HL-60 (cell line): ENCODE measurements around the gene GLRX2.
A peak's percentile ranks its signal among the peaks of the same experiment; 100 is the strongest.

ENCODE experiments used
- DNase-seq, 2 experiments: peaks; one replicate each; pipeline ENCODE4 v3.0.0-alpha.2; 2010 to 2020; ENCODE audit warnings: low read depth in 1 of 2, low spot score in 1 of 2
- H3K27ac ChIP-seq: fragments of 250-450 bp; sonication (Bioruptor Pico); replicated peaks from 2 replicates; pipeline ENCODE4 v1.5.1; 2020; ENCODE audit warnings: mild to moderate bottlenecking, moderate library complexity
- H3K27me3 ChIP-seq: fragments of 250-450 bp; sonication (Bioruptor Pico); 2 replicates; pipeline ENCODE4 v1.5.1; 2021; ENCODE audit warnings: mild to moderate bottlenecking, moderate library complexity; ENCODE audit not compliant: insufficient read depth, poor library complexity, severe bottlenecking
- H3K4me3 ChIP-seq: replicated peaks from 2 replicates; pipeline ENCODE4 v1.5.1; 2011; ENCODE audit warnings: mild to moderate bottlenecking, control low read depth, low read length; ENCODE audit not compliant: insufficient read depth
- CTCF ChIP-seq: IDR thresholded peaks from one replicate; pipeline ENCODE4 v1.5.1; 2011; ENCODE audit warnings: low read length, control low read depth, inconsistent platforms; ENCODE audit not compliant: insufficient read depth
- GABPA ChIP-seq: IDR thresholded peaks from 2 replicates; pipeline ENCODE4 v1.6.1; 2012; ENCODE audit warnings: low read depth
- POLR2AphosphoS5 ChIP-seq: IDR thresholded peaks from 2 replicates; pipeline ENCODE4 v1.6.1; 2012; ENCODE audit warnings: low read depth
- SPI1 ChIP-seq: IDR thresholded peaks from 2 replicates; pipeline ENCODE4 v1.6.1; 2012; ENCODE audit warnings: low read depth, mild to moderate bottlenecking, borderline replicate concordance
- TF ChIP-seq, protein P1 (sequence below): IDR thresholded peaks from 2 replicates; pipeline ENCODE4 v1.6.1; 2012; ENCODE audit warnings: low read depth; ENCODE audit not compliant: insufficient replicate concordance

GLRX2 gene

DNA sequence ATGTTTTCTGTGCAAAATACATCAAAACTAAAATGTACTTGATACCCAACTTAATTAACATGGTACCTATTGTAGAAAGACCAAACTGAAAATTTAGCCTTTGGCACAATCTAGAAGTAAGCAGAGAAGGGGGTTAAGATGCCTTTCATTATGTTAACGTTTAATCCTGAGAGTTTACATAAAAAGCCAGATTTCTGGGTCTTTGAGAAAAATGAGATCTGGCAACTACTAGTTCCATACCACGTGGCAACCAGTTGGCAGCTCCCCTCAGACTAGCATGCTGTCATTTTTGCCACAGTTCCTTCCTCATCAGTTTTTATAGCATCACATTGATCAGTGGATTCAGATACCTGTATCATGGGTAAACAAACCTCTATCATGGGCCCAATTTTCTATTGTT, 44.3 kb downstream of the GLRX2 start:
- Histone ChIP-seq H3K4me3 (peak overlapping the region; percentile 86), H3K27me3 (no peaks in the 10 kb centered on the region), H3K27ac (peak overlapping the region; percentile 92)
- TF ChIP-seq POLR2AphosphoS5 (no peak), SPI1 (peak; percentile 38; the same call in 1 of the 2 replicates)
- TF ChIP-seq, protein P1, sequence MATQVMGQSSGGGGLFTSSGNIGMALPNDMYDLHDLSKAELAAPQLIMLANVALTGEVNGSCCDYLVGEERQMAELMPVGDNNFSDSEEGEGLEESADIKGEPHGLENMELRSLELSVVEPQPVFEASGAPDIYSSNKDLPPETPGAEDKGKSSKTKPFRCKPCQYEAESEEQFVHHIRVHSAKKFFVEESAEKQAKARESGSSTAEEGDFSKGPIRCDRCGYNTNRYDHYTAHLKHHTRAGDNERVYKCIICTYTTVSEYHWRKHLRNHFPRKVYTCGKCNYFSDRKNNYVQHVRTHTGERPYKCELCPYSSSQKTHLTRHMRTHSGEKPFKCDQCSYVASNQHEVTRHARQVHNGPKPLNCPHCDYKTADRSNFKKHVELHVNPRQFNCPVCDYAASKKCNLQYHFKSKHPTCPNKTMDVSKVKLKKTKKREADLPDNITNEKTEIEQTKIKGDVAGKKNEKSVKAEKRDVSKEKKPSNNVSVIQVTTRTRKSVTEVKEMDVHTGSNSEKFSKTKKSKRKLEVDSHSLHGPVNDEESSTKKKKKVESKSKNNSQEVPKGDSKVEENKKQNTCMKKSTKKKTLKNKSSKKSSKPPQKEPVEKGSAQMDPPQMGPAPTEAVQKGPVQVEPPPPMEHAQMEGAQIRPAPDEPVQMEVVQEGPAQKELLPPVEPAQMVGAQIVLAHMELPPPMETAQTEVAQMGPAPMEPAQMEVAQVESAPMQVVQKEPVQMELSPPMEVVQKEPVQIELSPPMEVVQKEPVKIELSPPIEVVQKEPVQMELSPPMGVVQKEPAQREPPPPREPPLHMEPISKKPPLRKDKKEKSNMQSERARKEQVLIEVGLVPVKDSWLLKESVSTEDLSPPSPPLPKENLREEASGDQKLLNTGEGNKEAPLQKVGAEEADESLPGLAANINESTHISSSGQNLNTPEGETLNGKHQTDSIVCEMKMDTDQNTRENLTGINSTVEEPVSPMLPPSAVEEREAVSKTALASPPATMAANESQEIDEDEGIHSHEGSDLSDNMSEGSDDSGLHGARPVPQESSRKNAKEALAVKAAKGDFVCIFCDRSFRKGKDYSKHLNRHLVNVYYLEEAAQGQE: no peak
- DNase-seq: peak in 1 of 2 experiments; percentile 42

DNA sequence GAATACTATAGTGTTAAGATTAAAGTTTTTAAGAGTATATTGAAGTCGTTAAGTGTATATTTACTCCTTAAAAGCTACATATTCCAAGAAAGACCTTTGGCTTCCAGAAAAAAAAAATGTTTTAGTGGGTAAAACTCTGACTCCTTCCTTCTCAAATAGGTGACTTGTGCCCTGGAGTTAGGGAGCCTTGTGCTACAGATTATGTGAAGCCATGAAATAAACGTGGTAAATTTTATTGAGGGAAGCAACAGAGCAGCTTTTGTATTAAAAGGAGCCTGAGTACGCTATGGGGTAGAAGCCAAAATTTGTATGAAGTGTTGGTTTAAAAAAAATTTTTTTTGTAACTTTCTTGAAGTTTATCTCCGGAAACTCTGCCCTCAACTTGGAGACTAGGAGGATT, 44.8 kb downstream of the GLRX2 start:
- TF ChIP-seq SPI1: no peak
- TF ChIP-seq, protein P1: no peak
- TF ChIP-seq CTCF: no peak
- no peak for TF ChIP-seq POLR2AphosphoS5
- no peak for TF ChIP-seq GABPA
- Histone ChIP-seq H3K4me3 (peak overlapping the region; percentile 86), H3K27ac (peak overlapping the region; percentile 92), H3K27me3 (no peaks in the 10 kb centered on the region)
- no peak for DNase-seq

GRCh38 chr1:193060115-193060403, 45.2 kb downstream of the GLRX2 start:
- Histone ChIP-seq H3K27ac (peak overlapping the region; percentile 92), H3K4me3 (peak overlapping the region; percentile 86), H3K27me3 (no peaks in the 10 kb centered on the region)
- TF ChIP-seq GABPA (no peak), CTCF (no peak)
- DNase-seq: no peak

DNA sequence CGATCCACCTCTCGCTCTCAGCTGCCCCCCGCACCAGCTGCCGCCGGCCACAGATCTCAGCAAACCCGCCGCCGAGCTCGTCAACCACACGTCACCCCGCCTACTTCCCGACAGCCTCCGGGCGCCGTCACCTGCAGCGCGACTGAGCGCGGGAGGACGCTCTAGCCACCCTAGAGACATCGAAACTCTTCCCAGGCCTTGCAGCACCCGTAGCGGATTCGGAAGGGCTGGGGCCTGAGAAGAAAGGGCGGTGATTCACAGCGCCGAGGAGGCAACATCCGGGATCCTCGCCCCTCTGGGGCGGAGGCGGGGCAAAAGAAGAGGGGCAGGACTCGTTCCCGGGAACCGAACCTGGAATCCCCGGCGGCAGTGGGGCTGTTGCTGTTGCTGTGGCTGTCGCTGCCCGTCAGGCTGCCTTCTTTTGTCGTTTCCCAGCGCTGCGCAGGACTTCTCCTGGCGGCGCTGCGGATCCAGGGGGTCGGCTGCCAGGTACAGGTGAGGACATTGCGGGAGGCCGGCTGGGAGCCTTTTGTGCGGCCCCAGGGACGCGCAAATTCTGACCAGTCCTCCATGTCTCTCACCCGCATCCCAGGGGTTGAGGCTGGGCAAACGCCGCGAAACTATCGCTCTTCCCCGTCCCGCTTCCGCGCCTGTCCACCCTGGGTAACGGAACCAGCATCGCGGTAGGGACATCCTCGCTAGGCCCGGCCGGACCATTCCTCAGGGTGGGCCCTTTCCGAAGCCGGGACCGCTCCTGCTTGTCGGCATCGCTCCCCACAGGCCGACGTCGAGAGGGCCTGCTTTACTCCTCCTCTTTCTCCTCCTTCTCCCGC, 45.7 kb downstream of the GLRX2 start, which contains the start of the genes RO60 and UCHL5:
TSS of gene RO60 (plus strand) at position 331 of the 833 bp plus-strand sequence. CDS start 9,443 bp downstream, outside the sequence.
TSS of gene UCHL5 (minus strand) at position 79 of the 833 bp plus-strand sequence. CDS start 100 bp downstream, outside the sequence.
- peak; percentile 93 to 98 for DNase-seq
- Histone ChIP-seq H3K27ac (peak within 1 kb of the TSS; percentile 92), H3K4me3 (peak within 1 kb of the TSS; percentile 86), H3K27me3 (no peaks in the 10 kb centered on the region)
- peak; percentile 62 for TF ChIP-seq GABPA
- TF ChIP-seq SPI1: no peak
- TF ChIP-seq CTCF: no peak
- TF ChIP-seq POLR2AphosphoS5: peak; percentile 90
- TF ChIP-seq, protein P1: peak; percentile 35
